Immature natural killer cell (primary cell): ENCODE data around the gene MEDAG. TPM values are rescaled to one million over a fixed set of nuclear protein-coding genes. Genes with fewer than 3 reads are reported as not detected.
"Not testable (repeated sequence)": the region's sequence is repeated elsewhere in the genome, so short reads cannot be mapped to it uniquely, and the experiment has no call there.

Experiments used
- DNase-seq, 3 donors: peaks; one replicate each; pipeline ENCODE4 v3.0.0; 2022; ENCODE audit warnings: mixed read lengths in 1 of 3
- H3K27ac Mint-ChIP-seq, 6 donors: one replicate each; pipeline ENCODE4 v1.8.0; 2020; ENCODE audit warnings: mixed read lengths in 6 of 6, mild to moderate bottlenecking in 5 of 6, inconsistent platforms in 4 of 6, moderate library complexity in 3 of 6
- H3K27me3 Mint-ChIP-seq, 3 donors: one replicate each; pipeline ENCODE4 v1.8.0; 2020 to 2021; ENCODE audit warnings: low read depth in 3 of 3, mild to moderate bottlenecking in 3 of 3, mixed read lengths in 3 of 3, moderate library complexity in 3 of 3, inconsistent platforms in 1 of 3
- H3K36me3 Mint-ChIP-seq, 3 donors: one replicate each; pipeline ENCODE4 v1.8.0; 2020; ENCODE audit warnings: mixed read lengths in 3 of 3, inconsistent platforms in 2 of 3, mild to moderate bottlenecking in 2 of 3
- H3K4me1 Mint-ChIP-seq, 2 donors: one replicate each; pipeline ENCODE4 v1.8.0; 2020; ENCODE audit warnings: inconsistent platforms in 2 of 2, mild to moderate bottlenecking in 2 of 2, mixed read lengths in 2 of 2, moderate library complexity in 1 of 2
- H3K4me3 Mint-ChIP-seq, 5 donors: one replicate each; pipeline ENCODE4 v1.8.0; 2020; ENCODE audit warnings: mild to moderate bottlenecking in 5 of 5, mixed read lengths in 5 of 5, inconsistent platforms in 3 of 5, moderate library complexity in 3 of 5
- H3K9me3 Mint-ChIP-seq, 6 donors: one replicate each; pipeline ENCODE4 v1.8.0; 2020; ENCODE audit warnings: mild to moderate bottlenecking in 6 of 6, mixed read lengths in 6 of 6, inconsistent platforms in 4 of 6, moderate library complexity in 3 of 6
- polyA plus RNA-seq, 3 donors: library from polyadenylated mRNA; unstranded; fragments of 300-500 nt; fragmentation: Illumina TruSeq; gene quantifications; one replicate each; pipeline ENCODE4 v1.2.3, GENCODE V29; 2021

MEDAG gene
- polyA plus RNA-seq, 3 donors from 2014 or later = not detected

- not testable (repeated sequence) for H3K27ac Mint-ChIP-seq, H3K4me3 Mint-ChIP-seq, DNase-seq, H3K9me3 Mint-ChIP-seq, H3K36me3 Mint-ChIP-seq
- Mint-ChIP-seq H3K4me1 (peaks cover 5 to 14% of the 10 kb centered on the region in 2 donors), H3K27me3 (peaks cover 2 to 13% (median 5%) of the 10 kb centered on the region in 3 donors)
These were observed 21.1 kb downstream of the MEDAG start for GRCh38 chr13:30927188-30927587.

DNA sequence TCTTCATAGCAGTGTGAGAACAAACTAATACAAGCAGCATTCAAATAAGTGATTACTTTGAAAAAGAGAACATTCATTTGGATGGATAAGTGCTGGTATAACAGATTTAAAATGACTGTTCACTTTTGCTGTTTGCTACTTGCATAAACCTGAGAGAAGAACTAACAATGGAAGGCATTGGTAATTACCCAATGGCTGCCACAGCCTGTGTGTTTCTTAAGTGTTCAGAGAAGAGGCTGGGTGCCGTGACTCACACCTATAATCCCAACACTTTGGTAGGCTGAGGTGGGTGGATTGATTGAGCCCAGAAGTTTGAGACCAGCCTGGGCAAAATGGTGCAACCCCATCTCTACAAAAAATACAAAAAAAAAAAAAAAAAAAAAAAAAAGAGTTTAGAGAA, 21.5 kb downstream of the MEDAG start:
- H3K4me3 Mint-ChIP-seq = no peak overlapping the region
- H3K9me3 Mint-ChIP-seq = no peaks in the 10 kb centered on the region
- H3K27me3 Mint-ChIP-seq = peaks cover 2 to 16% (median 5%) of the 10 kb centered on the region in 3 donors
- peaks cover 5 to 14% of the 10 kb centered on the region in 2 donors for H3K4me1 Mint-ChIP-seq
- no peak for DNase-seq
- no peaks in the 10 kb centered on the region for H3K36me3 Mint-ChIP-seq
- H3K27ac Mint-ChIP-seq = no peak overlapping the region

- Mint-ChIP-seq H3K4me3 (no peak overlapping the region), H3K36me3 (no peaks in the 10 kb centered on the region), H3K9me3 (no peaks in the 10 kb centered on the region), H3K27ac (no peak overlapping the region), H3K4me1 (peaks cover 5 to 14% of the 10 kb centered on the region in 2 donors), H3K27me3 (peaks cover 3 to 16% (median 4%) of the 10 kb centered on the region in 3 donors)
- DNase-seq = no peak
These were observed 22.9 kb downstream of the MEDAG start for GRCh38 chr13:30928978-30929377.

DNA sequence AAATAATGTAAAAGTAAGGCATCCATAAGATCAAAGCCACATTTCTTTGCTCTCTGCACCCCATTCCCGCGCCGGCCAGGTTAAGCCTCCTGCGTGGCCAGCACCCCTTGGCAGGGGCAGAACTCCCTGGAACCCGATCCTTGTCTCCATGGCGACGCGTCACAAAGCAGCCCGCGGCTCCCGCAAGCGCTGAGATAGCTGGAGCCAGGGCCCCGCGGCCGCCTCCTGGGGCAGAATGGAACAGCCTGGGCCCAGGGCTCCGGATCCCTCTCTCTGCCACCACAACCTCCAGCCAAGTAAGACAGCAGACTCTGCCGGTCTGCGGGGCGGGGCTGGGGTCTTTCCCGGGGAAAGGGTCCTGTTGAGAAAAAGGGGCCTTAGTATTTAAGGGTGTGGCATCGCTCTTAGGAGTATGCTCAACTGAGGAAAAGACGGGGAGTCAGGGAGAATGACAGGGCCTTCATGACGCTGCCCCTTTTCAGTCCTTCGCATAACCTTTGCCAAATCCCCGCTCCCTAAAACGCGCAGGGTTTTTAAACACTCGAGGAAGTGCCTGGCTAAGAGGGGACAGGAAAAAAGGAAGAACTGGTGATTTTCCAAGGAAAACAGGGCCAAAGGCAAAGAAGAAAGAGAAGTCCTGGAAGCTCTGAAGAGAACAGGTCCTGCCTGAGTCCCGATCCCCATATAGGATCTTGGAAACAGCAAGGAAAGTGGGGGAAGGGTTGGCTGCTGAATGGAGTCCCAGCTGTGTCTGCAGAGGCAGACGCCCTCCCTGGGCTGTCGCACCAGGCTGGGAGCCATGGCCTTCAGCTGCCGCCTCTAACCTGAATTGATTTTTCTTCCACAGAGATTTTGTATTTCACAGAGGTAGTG, 26.6 kb downstream of the MEDAG start, which contains the start of gene TEX26:
TEX26 (plus strand) TSS at position 176 of the 873 bp plus-strand sequence; CDS start at position 236, 60 bp downstream.
- Mint-ChIP-seq H3K4me3 (no peak within 1 kb of the TSS), H3K4me1 (no peaks in the 10 kb centered on the region), H3K9me3 (peaks cover 0 to 3% (median 0%) of the 10 kb centered on the region in 6 donors), H3K27me3 (peaks cover 4 to 21% (median 7%) of the 10 kb centered on the region in 3 donors), H3K36me3 (no peaks in the 10 kb centered on the region), H3K27ac (no peak within 1 kb of the TSS)
- DNase-seq = no peak

GRCh38 chr13:30933354-30933670, 27.2 kb downstream of the MEDAG start:
- H3K27ac Mint-ChIP-seq = no peak overlapping the region
- peaks cover 0 to 9% (median 0%) of the 10 kb centered on the region in 6 donors for H3K9me3 Mint-ChIP-seq
- H3K4me1 Mint-ChIP-seq = no peaks in the 10 kb centered on the region
- no peak overlapping the region for H3K4me3 Mint-ChIP-seq
- no peaks in the 10 kb centered on the region for H3K36me3 Mint-ChIP-seq
- DNase-seq = no peak
- H3K27me3 Mint-ChIP-seq = peaks cover 4 to 22% (median 7%) of the 10 kb centered on the region in 3 donors

DNA sequence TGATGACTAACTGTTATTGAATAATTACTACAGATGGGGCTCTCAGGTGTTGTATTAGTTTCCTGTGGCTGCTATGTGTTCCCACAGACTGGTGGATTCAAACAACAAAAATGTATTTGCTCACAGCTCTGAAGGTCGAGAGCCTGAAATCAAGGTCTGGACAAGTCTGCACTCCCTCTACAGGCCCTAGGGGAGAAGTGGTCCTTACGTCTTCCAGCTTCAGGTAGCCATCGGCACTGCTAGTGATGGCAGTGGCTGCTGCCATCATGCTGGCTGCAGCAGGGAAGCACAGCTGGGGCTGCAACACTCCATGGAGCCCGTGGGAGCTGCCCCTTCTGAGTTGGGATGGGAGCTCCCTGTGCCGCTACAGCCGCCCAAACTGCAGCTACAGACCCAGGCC, 28.3 kb downstream of the MEDAG start:
- Mint-ChIP-seq H3K36me3 (no peaks in the 10 kb centered on the region), H3K27me3 (peaks cover 4 to 14% (median 4%) of the 10 kb centered on the region in 3 donors), H3K4me1 (no peaks in the 10 kb centered on the region), H3K4me3 (no peak overlapping the region), H3K9me3 (peaks cover 0 to 10% (median 0%) of the 10 kb centered on the region in 6 donors), H3K27ac (no peak overlapping the region)
- DNase-seq = no peak

DNA sequence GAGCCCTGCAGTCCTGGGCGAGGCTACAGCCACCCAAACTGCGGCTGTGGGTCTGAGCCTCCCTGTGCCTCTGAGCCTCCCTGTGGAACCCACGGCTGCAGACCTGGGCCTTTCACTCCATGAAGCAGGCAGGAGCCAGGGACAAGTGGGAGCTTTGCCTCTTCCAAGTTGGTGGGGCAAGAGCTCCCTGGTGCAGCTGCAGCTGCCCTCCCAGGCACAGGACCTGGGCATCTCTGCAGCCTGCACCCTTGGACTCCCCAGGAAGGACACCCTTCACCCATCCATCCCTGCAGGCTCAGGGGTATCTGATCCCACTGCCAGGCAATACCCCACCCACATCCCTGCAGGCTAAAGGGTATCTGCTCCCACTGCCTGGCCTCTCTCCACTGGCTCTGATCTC, 28.7 kb downstream of the MEDAG start:
- Mint-ChIP-seq H3K4me1 (no peaks in the 10 kb centered on the region), H3K36me3 (no peaks in the 10 kb centered on the region), H3K27ac (no peak overlapping the region), H3K27me3 (peaks cover 4 to 12% (median 4%) of the 10 kb centered on the region in 3 donors), H3K4me3 (no peak overlapping the region), H3K9me3 (peaks cover 0 to 10% (median 0%) of the 10 kb centered on the region in 6 donors)
- no peak for DNase-seq

GRCh38 chr13:30936971-30937370, 30.9 kb downstream of the MEDAG start:
- H3K27ac Mint-ChIP-seq = no peak overlapping the region
- no peaks in the 10 kb centered on the region for H3K4me1 Mint-ChIP-seq
- H3K9me3 Mint-ChIP-seq = peaks cover 0 to 10% (median 0%) of the 10 kb centered on the region in 6 donors
- no peaks in the 10 kb centered on the region for H3K36me3 Mint-ChIP-seq
- no peak overlapping the region for H3K4me3 Mint-ChIP-seq
- H3K27me3 Mint-ChIP-seq = peaks cover 4 to 11% (median 4%) of the 10 kb centered on the region in 3 donors
- no peak for DNase-seq

GRCh38 chr13:30943881-30944280, 37.8 kb downstream of the MEDAG start:
- Mint-ChIP-seq H3K4me1 (no peaks in the 10 kb centered on the region), H3K36me3 (peaks cover 0 to 5% (median 0%) of the 10 kb centered on the region in 3 donors), H3K27me3 (peaks cover 3 to 16% (median 13%) of the 10 kb centered on the region in 3 donors), H3K27ac (no peak overlapping the region), H3K4me3 (no peak overlapping the region), H3K9me3 (peaks cover 0 to 17% (median 7%) of the 10 kb centered on the region in 6 donors)
- DNase-seq = no peak

- Mint-ChIP-seq H3K36me3 (no peaks in the 10 kb centered on the region), H3K27me3 (peaks cover 8 to 12% (median 11%) of the 10 kb centered on the region in 3 donors), H3K4me1 (no peaks in the 10 kb centered on the region), H3K9me3 (peaks cover 0 to 17% (median 7%) of the 10 kb centered on the region in 6 donors), H3K27ac (no peak overlapping the region), H3K4me3 (no peak overlapping the region)
- no peak for DNase-seq
These were observed 51.3 kb downstream of the MEDAG start for GRCh38 chr13:30957258-30957943.

DNA sequence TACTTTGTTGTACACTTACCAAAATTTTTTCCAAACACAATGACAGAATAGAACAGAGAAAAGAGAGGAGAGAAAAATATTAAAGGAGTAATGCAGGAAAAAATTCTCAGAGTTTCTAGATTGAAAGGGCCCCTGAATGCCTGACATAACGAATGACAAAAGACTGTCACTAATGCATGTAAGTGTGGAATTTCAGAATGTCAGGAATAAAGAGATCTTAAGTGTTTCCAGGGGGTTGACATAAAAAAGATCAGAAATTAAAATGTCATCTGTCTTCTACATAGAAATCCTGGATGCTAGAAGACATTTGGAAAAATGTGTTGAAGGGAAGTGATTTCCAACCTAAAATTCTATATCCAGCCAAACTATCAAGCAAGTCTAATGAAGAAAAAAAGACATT, 53.6 kb downstream of the MEDAG start:
- Mint-ChIP-seq H3K9me3 (peaks cover 0 to 17% (median 7%) of the 10 kb centered on the region in 6 donors), H3K36me3 (no peaks in the 10 kb centered on the region), H3K4me1 (no peaks in the 10 kb centered on the region), H3K4me3 (no peak overlapping the region), H3K27ac (no peak overlapping the region), H3K27me3 (peaks cover 6 to 11% (median 9%) of the 10 kb centered on the region in 3 donors)
- no peak for DNase-seq

- peaks cover 0 to 17% (median 6%) of the 10 kb centered on the region in 6 donors for H3K9me3 Mint-ChIP-seq
- no peak for DNase-seq
- no peaks in the 10 kb centered on the region for H3K36me3 Mint-ChIP-seq
- no peaks in the 10 kb centered on the region for H3K4me1 Mint-ChIP-seq
- H3K27me3 Mint-ChIP-seq = peaks cover 3 to 15% (median 7%) of the 10 kb centered on the region in 3 donors
- H3K4me3 Mint-ChIP-seq = no peak overlapping the region
- H3K27ac Mint-ChIP-seq = no peak overlapping the region
These were observed 57.7 kb downstream of the MEDAG start for GRCh38 chr13:30963791-30964190.

DNA sequence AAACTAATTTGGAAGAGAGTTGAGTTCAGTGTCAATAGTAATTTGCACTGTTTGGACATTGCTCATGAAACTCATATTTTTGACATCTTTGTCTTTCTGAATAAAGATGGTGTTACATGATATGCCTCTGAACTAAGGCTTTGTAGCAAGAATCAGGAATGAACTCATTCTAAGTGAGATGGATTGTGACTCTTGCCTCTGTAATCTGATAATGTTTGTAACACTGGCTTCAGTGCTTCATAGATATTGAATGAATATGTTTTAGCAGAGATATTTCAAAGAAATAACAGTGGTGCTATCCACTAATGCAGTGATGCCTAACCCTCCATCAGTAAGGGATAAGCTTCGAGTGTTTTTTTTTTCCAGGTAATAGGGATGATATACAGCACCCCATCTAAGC, 59.3 kb downstream of the MEDAG start:
- DNase-seq = no peak
- no peak overlapping the region for H3K27ac Mint-ChIP-seq
- H3K36me3 Mint-ChIP-seq = no peaks in the 10 kb centered on the region
- no peak overlapping the region for H3K4me3 Mint-ChIP-seq
- no peaks in the 10 kb centered on the region for H3K4me1 Mint-ChIP-seq
- peaks cover 4 to 16% (median 6%) of the 10 kb centered on the region in 3 donors for H3K27me3 Mint-ChIP-seq
- peaks cover 0 to 5% (median under 1%) of the 10 kb centered on the region in 6 donors for H3K9me3 Mint-ChIP-seq

GRCh38 chr13:30966101-30966500, 60.0 kb downstream of the MEDAG start:
- Mint-ChIP-seq H3K4me3 (no peak overlapping the region), H3K27me3 (peaks cover 2 to 19% (median 6%) of the 10 kb centered on the region in 3 donors), H3K36me3 (no peaks in the 10 kb centered on the region), H3K4me1 (no peaks in the 10 kb centered on the region), H3K9me3 (no peaks in the 10 kb centered on the region), H3K27ac (no peak overlapping the region)
- DNase-seq = no peak
